ENCODE results near the gene CST6. TPM values are rescaled to one million over a fixed set of nuclear protein-coding genes. Genes with fewer than 3 reads are reported as not detected.

CST6 gene
- total and polyA plus RNA-seq, 2 donors (not counting 3 experiments of a cell fraction or from before 2014, with no cell fraction given) = 0.46 to 2.2 TPM

- H3K4me1 ChIP-seq (ENCODE audit: control insufficient read depth, extremely low read depth, insufficient read depth, low read length) = no peaks in the 10 kb centered on the region
- POLR2A ChIA-PET = no interaction called here
- no peak overlapping the region for H2AFZ ChIP-seq (ENCODE audit: low read depth, low read length)
- H3K4me3 ChIP-seq (replicated peaks in 1 of 3; ENCODE audit: insufficient read depth in 1 of 3, low read depth in 1 of 3, low read length in 3 of 3) = no peak overlapping the region
- no peaks in the 10 kb centered on the region for H3K9me1 ChIP-seq (replicated peaks; ENCODE audit: control insufficient read depth, extremely low read depth, insufficient read depth, low read length)
- H3K4me2 ChIP-seq (ENCODE audit: insufficient read depth, low read length) = no peak overlapping the region
- CTCF ChIA-PET = interaction anchor here (2.2 to 3.3 kb wide), 2 partner anchors 9 to 14 kb away, joined by 8 to 18 read pairs; no protein-coding TSS in a partner anchor
- no peaks in the 10 kb centered on the region for H3K79me2 ChIP-seq (ENCODE audit: control insufficient read depth, insufficient read depth, low read length)
- intact Hi-C loops (cut with micrococcal nuclease) = no loop called here
- DNase-seq (ENCODE audit: low read depth, low spot score) (no peak), FAIRE-seq (no peak)
- dilution Hi-C loops (cut with MboI; ENCODE audit: extremely low pct_ligation_motif_present, low sequenced_read_pairs) = no loop called here
- BruUV-seq (replicated peaks) = no TSS peak
- TF ChIP-seq MAX (IDR thresholded peaks at IDR 0.05; ENCODE audit: insufficient read depth, insufficient read length) (no peak), JUN (IDR thresholded peaks at IDR 0.05; ENCODE audit: borderline replicate concordance, insufficient read depth, insufficient read length, low read depth) (no peak)
- H4K20me1 ChIP-seq (replicated peaks; ENCODE audit: control insufficient read depth, extremely low read depth, insufficient read depth, low read length) = no peaks in the 10 kb centered on the region
- no peaks in the 10 kb centered on the region for H3K9me3 ChIP-seq (replicated peaks; ENCODE audit: control insufficient read depth, insufficient read depth, low read length)
- peaks cover 0 to 10% of the 10 kb centered on the region in 2 experiments for H3K27me3 ChIP-seq (ENCODE audit: control insufficient read depth in 2 of 2, insufficient read depth in 2 of 2, low read length in 2 of 2)
- no peaks in the 10 kb centered on the region for H3K36me3 ChIP-seq (ENCODE audit: control insufficient read depth in 2 of 2, extremely low read depth in 1 of 2, insufficient read depth in 2 of 2, low read length in 2 of 2)
- no peak overlapping the region for H3K9ac ChIP-seq (replicated peaks; ENCODE audit: extremely low read depth, insufficient read depth, low read length)
- no peak overlapping the region for H3K27ac ChIP-seq (ENCODE audit: insufficient read depth, low read depth, low read length)
These were observed 24.5 kb downstream of the CST6 start for GRCh38 chr11:66036334-66036710.

- Histone ChIP-seq H2AFZ (ENCODE audit: low read depth, low read length) (no peak overlapping the region), H3K4me1 (ENCODE audit: control insufficient read depth, extremely low read depth, insufficient read depth, low read length) (no peaks in the 10 kb centered on the region), H3K9me1 (replicated peaks; ENCODE audit: control insufficient read depth, extremely low read depth, insufficient read depth, low read length) (no peaks in the 10 kb centered on the region), H3K79me2 (ENCODE audit: control insufficient read depth, insufficient read depth, low read length) (no peaks in the 10 kb centered on the region), H3K27ac (ENCODE audit: insufficient read depth, low read depth, low read length) (no peak overlapping the region), H3K27me3 (ENCODE audit: control insufficient read depth in 2 of 2, insufficient read depth in 2 of 2, low read length in 2 of 2) (peaks cover 0 to 10% of the 10 kb centered on the region in 2 experiments), H3K36me3 (ENCODE audit: control insufficient read depth in 2 of 2, extremely low read depth in 1 of 2, insufficient read depth in 2 of 2, low read length in 2 of 2) (no peaks in the 10 kb centered on the region), H3K4me2 (ENCODE audit: insufficient read depth, low read length) (no peak overlapping the region), H3K4me3 (replicated peaks in 1 of 3; ENCODE audit: insufficient read depth in 1 of 3, low read depth in 1 of 3, low read length in 3 of 3) (no peak overlapping the region), H4K20me1 (replicated peaks; ENCODE audit: control insufficient read depth, extremely low read depth, insufficient read depth, low read length) (no peaks in the 10 kb centered on the region), H3K9me3 (replicated peaks; ENCODE audit: control insufficient read depth, insufficient read depth, low read length) (no peaks in the 10 kb centered on the region), H3K9ac (replicated peaks; ENCODE audit: extremely low read depth, insufficient read depth, low read length) (no peak overlapping the region)
- ChIA-PET CTCF (interaction anchor here (1.5 to 3.3 kb wide), 2 partner anchors 8 to 15 kb away, joined by 6 to 18 read pairs; no protein-coding TSS in a partner anchor), POLR2A (no interaction called here)
- BruUV-seq (replicated peaks) = no TSS peak
- dilution Hi-C loops (cut with MboI; ENCODE audit: extremely low pct_ligation_motif_present, low sequenced_read_pairs) = no loop called here
- intact Hi-C loops (cut with micrococcal nuclease) = no loop called here
- DNase-seq (ENCODE audit: low read depth, low spot score) = no peak
- no peak for FAIRE-seq
- no peak for TF ChIP-seq GATA2 (IDR thresholded peaks at IDR 0.05; ENCODE audit: insufficient read depth, insufficient read length, low read depth, low read length)
- TF ChIP-seq MAX (IDR thresholded peaks at IDR 0.05; ENCODE audit: insufficient read depth, insufficient read length) = no peak
- no peak for TF ChIP-seq MYC (IDR thresholded peaks at IDR 0.05; ENCODE audit: low read depth, low read length)
- TF ChIP-seq FOS (IDR thresholded peaks at IDR 0.05; ENCODE audit: borderline replicate concordance, insufficient read depth, low read length) = no peak
- TF ChIP-seq POLR2A (IDR thresholded peaks at IDR 0.05; ENCODE audit: low read depth, low read length) = no peak
- TF ChIP-seq JUN (IDR thresholded peaks at IDR 0.05; ENCODE audit: borderline replicate concordance, insufficient read depth, insufficient read length, low read depth) = no peak
- TF ChIP-seq POLR2AphosphoS5 (IDR thresholded peaks at IDR 0.05; ENCODE audit: insufficient read depth, low read depth, low read length) = no peak
- TF ChIP-seq EZH2 (IDR thresholded peaks at IDR 0.05; ENCODE audit: borderline replicate concordance, low read depth, low read length, severe bottlenecking) = no peak
- TF ChIP-seq, protein P1, sequence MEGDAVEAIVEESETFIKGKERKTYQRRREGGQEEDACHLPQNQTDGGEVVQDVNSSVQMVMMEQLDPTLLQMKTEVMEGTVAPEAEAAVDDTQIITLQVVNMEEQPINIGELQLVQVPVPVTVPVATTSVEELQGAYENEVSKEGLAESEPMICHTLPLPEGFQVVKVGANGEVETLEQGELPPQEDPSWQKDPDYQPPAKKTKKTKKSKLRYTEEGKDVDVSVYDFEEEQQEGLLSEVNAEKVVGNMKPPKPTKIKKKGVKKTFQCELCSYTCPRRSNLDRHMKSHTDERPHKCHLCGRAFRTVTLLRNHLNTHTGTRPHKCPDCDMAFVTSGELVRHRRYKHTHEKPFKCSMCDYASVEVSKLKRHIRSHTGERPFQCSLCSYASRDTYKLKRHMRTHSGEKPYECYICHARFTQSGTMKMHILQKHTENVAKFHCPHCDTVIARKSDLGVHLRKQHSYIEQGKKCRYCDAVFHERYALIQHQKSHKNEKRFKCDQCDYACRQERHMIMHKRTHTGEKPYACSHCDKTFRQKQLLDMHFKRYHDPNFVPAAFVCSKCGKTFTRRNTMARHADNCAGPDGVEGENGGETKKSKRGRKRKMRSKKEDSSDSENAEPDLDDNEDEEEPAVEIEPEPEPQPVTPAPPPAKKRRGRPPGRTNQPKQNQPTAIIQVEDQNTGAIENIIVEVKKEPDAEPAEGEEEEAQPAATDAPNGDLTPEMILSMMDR (IDR thresholded peaks at IDR 0.05; ENCODE audit: extremely low read depth in 1 of 2, insufficient read depth in 1 of 2, low read depth in 1 of 2, low read length in 2 of 2) = no peak
These were observed 25.5 kb downstream of the CST6 start for GRCh38 chr11:66037327-66037726.
